Esophagus squamous epithelium (tissue), 4 donors: ENCODE measurements around the gene TIPIN.

Source experiments
- POLR2A ChIP-seq, 4 donors: fragments of 450-650 bp; IDR thresholded peaks; one replicate each; pipeline ENCODE4 v1.6.1; 2017; ENCODE audit warnings: antibody characterized with exemption in 4 of 4, mild to moderate bottlenecking in 4 of 4, moderate library complexity in 3 of 4
- TF ChIP-seq, protein P1 (sequence below), 6 experiments: fragments of 450-650 bp in 4 of 6; fragments of 200-600 bp in 2 of 6; sonication (generic) in 2 of 6; IDR thresholded peaks; one replicate each; pipeline ENCODE4 v1.5.1; 2016 to 2019; ENCODE audit warnings: antibody characterized with exemption in 6 of 6, mild to moderate bottlenecking in 4 of 6, moderate library complexity in 4 of 6

DNA sequence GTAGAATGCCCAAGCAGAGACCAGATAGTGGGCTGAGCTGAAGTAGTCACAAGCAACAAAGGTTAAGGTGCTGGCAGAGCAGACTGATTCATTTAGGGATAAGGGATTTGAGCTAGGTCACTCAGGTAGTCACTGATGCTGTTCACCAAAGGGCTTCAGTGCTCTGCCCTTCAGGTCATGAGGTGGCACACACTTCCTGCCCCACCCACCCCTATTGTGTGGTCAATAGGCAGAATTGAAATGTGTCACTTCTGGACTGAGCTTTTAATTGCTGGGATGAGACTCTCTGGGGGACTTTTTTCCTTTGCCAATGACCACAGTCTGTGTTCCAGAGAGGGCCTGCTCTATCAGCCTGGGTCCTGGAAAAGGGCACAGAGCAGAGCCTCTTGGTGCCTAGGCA lies 66.0 kb downstream of the TIPIN start:
- TF ChIP-seq, protein P1, sequence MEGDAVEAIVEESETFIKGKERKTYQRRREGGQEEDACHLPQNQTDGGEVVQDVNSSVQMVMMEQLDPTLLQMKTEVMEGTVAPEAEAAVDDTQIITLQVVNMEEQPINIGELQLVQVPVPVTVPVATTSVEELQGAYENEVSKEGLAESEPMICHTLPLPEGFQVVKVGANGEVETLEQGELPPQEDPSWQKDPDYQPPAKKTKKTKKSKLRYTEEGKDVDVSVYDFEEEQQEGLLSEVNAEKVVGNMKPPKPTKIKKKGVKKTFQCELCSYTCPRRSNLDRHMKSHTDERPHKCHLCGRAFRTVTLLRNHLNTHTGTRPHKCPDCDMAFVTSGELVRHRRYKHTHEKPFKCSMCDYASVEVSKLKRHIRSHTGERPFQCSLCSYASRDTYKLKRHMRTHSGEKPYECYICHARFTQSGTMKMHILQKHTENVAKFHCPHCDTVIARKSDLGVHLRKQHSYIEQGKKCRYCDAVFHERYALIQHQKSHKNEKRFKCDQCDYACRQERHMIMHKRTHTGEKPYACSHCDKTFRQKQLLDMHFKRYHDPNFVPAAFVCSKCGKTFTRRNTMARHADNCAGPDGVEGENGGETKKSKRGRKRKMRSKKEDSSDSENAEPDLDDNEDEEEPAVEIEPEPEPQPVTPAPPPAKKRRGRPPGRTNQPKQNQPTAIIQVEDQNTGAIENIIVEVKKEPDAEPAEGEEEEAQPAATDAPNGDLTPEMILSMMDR (IDR thresholded peaks at IDR 0.05), result no peak
- no peak for TF ChIP-seq POLR2A (IDR thresholded peaks at IDR 0.05)
